ENCODE measurements around the gene PLRG1. TPM values are rescaled to one million over a fixed set of nuclear protein-coding genes. Genes with fewer than 3 reads are reported as not detected.

Gene PLRG1
- total RNA-seq, 6 experiments from 2014 or later: 93.8 to 101 (median 95.3) TPM

DNA sequence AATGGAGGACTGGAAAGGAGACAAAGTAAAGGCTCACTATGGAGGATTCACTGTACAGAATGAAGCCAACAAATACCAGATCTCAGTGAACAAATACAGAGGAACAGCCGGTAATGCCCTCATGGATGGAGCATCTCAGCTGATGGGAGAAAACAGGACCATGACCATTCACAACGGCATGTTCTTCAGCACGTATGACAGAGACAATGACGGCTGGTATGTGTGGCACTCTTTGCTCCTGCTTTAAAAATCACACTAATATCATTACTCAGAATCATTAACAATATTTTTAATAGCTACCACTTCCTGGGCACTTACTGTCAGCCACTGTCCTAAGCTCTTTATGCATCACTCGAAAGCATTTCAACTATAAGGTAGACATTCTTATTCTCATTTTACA, 19.4 kb upstream of the PLRG1 start:
- Mint-ChIP-seq H3K27me3 (ENCODE audit: insufficient read depth) (no peaks in the 10 kb centered on the region; the same call in none of the 2 replicates), H3K4me1 (ENCODE audit: low read depth) (no peaks in the 10 kb centered on the region), H3K9me3 (no peaks in the 10 kb centered on the region), H3K4me3 (no peak overlapping the region), H3K36me3 (ENCODE audit: low read depth) (no peaks in the 10 kb centered on the region), H3K27ac (no peak overlapping the region)
- DNase-seq: no peak
- TF ChIP-seq CTCF (IDR thresholded peaks at IDR 0.05): no peak

DNA sequence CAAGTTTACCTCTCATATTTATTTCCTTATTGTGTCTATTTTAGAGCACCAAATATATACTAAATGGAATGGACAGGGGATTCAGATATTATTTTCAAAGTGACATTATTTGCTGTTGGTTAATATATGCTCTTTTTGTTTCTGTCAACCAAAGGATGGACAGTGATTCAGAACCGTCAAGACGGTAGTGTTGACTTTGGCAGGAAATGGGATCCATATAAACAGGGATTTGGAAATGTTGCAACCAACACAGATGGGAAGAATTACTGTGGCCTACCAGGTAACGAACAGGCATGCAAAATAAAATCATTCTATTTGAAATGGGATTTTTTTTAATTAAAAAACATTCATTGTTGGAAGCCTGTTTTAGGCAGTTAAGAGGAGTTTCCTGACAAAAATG, 18.8 kb upstream of the PLRG1 start:
- no peak overlapping the region for H3K4me3 Mint-ChIP-seq
- no peak for DNase-seq
- H3K27me3 Mint-ChIP-seq (ENCODE audit: insufficient read depth): no peaks in the 10 kb centered on the region; the same call in none of the 2 replicates
- H3K27ac Mint-ChIP-seq: no peak overlapping the region
- TF ChIP-seq CTCF (IDR thresholded peaks at IDR 0.05): no peak
- no peaks in the 10 kb centered on the region for H3K36me3 Mint-ChIP-seq (ENCODE audit: low read depth)
- no peaks in the 10 kb centered on the region for H3K4me1 Mint-ChIP-seq (ENCODE audit: low read depth)
- H3K9me3 Mint-ChIP-seq: no peaks in the 10 kb centered on the region

GRCh38 chr4:154566639-154567204, 16.5 kb upstream of the PLRG1 start:
- H3K27ac Mint-ChIP-seq: no peak overlapping the region
- H3K9me3 Mint-ChIP-seq: no peaks in the 10 kb centered on the region
- TF ChIP-seq CTCF (IDR thresholded peaks at IDR 0.05): no peak
- no peak overlapping the region for H3K4me3 Mint-ChIP-seq
- H3K4me1 Mint-ChIP-seq (ENCODE audit: low read depth): no peaks in the 10 kb centered on the region
- no peaks in the 10 kb centered on the region for H3K36me3 Mint-ChIP-seq (ENCODE audit: low read depth)
- H3K27me3 Mint-ChIP-seq (ENCODE audit: insufficient read depth): no peaks in the 10 kb centered on the region; the same call in 1 of the 2 replicates
- no peak for DNase-seq

DNA sequence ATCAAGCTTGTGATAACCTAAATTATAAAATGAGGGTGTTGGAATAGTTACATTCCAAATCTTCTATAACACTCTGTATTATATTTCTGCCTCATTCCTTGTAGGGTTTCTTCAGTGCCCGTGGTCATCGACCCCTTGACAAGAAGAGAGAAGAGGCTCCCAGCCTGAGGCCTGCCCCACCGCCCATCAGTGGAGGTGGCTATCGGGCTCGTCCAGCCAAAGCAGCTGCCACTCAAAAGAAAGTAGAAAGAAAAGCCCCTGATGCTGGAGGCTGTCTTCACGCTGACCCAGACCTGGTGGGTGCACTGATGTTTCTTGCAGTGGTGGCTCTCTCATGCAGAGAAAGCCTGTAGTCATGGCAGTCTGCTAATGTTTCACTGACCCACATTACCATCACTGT, 15.5 kb upstream of the PLRG1 start:
- H3K4me3 Mint-ChIP-seq: no peak overlapping the region
- no peak for TF ChIP-seq CTCF (IDR thresholded peaks at IDR 0.05)
- H3K27ac Mint-ChIP-seq: no peak overlapping the region
- H3K4me1 Mint-ChIP-seq (ENCODE audit: low read depth): peaks cover 6% of the 10 kb centered on the region
- H3K36me3 Mint-ChIP-seq (ENCODE audit: low read depth): no peaks in the 10 kb centered on the region
- H3K9me3 Mint-ChIP-seq: no peaks in the 10 kb centered on the region
- DNase-seq: no peak
- H3K27me3 Mint-ChIP-seq (ENCODE audit: insufficient read depth): no peaks in the 10 kb centered on the region; the same call in 1 of the 2 replicates

- H3K4me3 Mint-ChIP-seq: no peak overlapping the region
- no peak for DNase-seq
- no peaks in the 10 kb centered on the region for H3K9me3 Mint-ChIP-seq
- TF ChIP-seq CTCF (IDR thresholded peaks at IDR 0.05): no peak
- peaks cover 13% of the 10 kb centered on the region for H3K4me1 Mint-ChIP-seq (ENCODE audit: low read depth)
- no peaks in the 10 kb centered on the region; the same call in 1 of the 2 replicates for H3K27me3 Mint-ChIP-seq (ENCODE audit: insufficient read depth)
- H3K27ac Mint-ChIP-seq: no peak overlapping the region
- H3K36me3 Mint-ChIP-seq (ENCODE audit: low read depth): no peaks in the 10 kb centered on the region
Measured at GRCh38 chr4:154564311-154564710, 14.1 kb upstream of the PLRG1 start.
